Smooth muscle cell (in vitro differentiated cells): Measurements from ENCODE around the gene PAIP2. TPM values are rescaled to one million over a fixed set of nuclear protein-coding genes. Genes with fewer than 3 reads are reported as not detected.

ENCODE experiments used
- DNase-seq: peaks from one replicate; lab custom pipeline; 2025; ENCODE audit not compliant: unreplicated experiment; lab: John Stamatoyannopoulos, UW
- H2AFZ ChIP-seq: fragments of 200-600 bp; sonication (generic); 2 replicates; pipeline ENCODE4 v1.6.0; 2016; ENCODE audit warnings: antibody characterized with exemption, low read depth, mild to moderate bottlenecking
- H3F3A ChIP-seq: fragments of 200-600 bp; sonication (generic); 2 replicates; pipeline ENCODE4 v1.6.0; 2017; ENCODE audit warnings: antibody characterized with exemption, low read depth
- H3K27ac ChIP-seq: fragments of 200-600 bp; sonication (generic); 2 replicates; pipeline ENCODE4 v1.5.1; 2016; ENCODE audit warnings: low read depth, mild to moderate bottlenecking
- H3K27me3 ChIP-seq: fragments of 200-600 bp; sonication (generic); 2 replicates; pipeline ENCODE4 v1.6.1; 2016; ENCODE audit warnings: low read depth, mild to moderate bottlenecking
- H3K36me3 ChIP-seq: fragments of 200-600 bp; sonication (generic); 2 replicates; pipeline ENCODE4 v1.5.1; 2016; ENCODE audit warnings: low read depth
- H3K4me1 ChIP-seq: fragments of 200-600 bp; sonication (generic); 2 replicates; pipeline ENCODE4 v1.5.1; 2016; ENCODE audit warnings: low read depth
- H3K4me2 ChIP-seq: fragments of 200-600 bp; sonication (generic); 2 replicates; pipeline ENCODE4 v1.6.0; 2016; ENCODE audit warnings: mild to moderate bottlenecking
- H3K4me3 ChIP-seq: fragments of 200-600 bp; sonication (generic); 2 replicates; pipeline ENCODE4 v1.5.1; 2016; ENCODE audit warnings: mild to moderate bottlenecking
- H3K79me2 ChIP-seq: fragments of 200-600 bp; sonication (generic); 2 replicates; pipeline ENCODE4 v1.6.0; 2016; ENCODE audit warnings: low read depth, mild to moderate bottlenecking
- H3K9ac ChIP-seq: fragments of 200-600 bp; sonication (generic); 2 replicates; pipeline ENCODE4 v1.6.0; 2016; ENCODE audit warnings: low read depth
- H3K9me3 ChIP-seq: fragments of 200-600 bp; sonication (generic); replicated peaks from 2 replicates; pipeline ENCODE4 v1.5.1; 2016; ENCODE audit warnings: low read depth
- H4K20me1 ChIP-seq: fragments of 200-600 bp; sonication (generic); 2 replicates; pipeline ENCODE4 v1.6.0; 2016; ENCODE audit warnings: low read depth
- WGBS: methylation state at CpG from one replicate; pipeline ENCODE4 v1.1.7; 2016; ENCODE audit warnings: low lambda C conversion rate; 5-methylcytosine and 5-hydroxymethylcytosine counted together
- polyA plus RNA-seq: library from polyadenylated mRNA; unstranded; fragments of >200 nt; fragmentation: Nextera tagmentation; extraction: Ambion mirVana; gene quantifications from 2 replicates; pipeline ENCODE4 v1.2.1, GENCODE V29; 2016
- total RNA-seq: library from RNA; depleted of rRNA; stranded (reverse); fragments of >200 nt; gene quantifications from 2 replicates; pipeline ENCODE4 v1.2.3, GENCODE V29; 2014
- TF ChIP-seq, protein P1 (sequence below): fragments of 200-600 bp; sonication (generic); IDR thresholded peaks from 2 replicates; pipeline ENCODE4 v1.5.1; 2017; ENCODE audit warnings: borderline replicate concordance, mild to moderate bottlenecking, antibody characterized with exemption; ENCODE audit not compliant: insufficient read depth, poor library complexity, severe bottlenecking

The PAIP2 gene
- total and polyA plus RNA-seq, 2 experiments from 2014 or later, result 98.1 to 123 TPM

DNA sequence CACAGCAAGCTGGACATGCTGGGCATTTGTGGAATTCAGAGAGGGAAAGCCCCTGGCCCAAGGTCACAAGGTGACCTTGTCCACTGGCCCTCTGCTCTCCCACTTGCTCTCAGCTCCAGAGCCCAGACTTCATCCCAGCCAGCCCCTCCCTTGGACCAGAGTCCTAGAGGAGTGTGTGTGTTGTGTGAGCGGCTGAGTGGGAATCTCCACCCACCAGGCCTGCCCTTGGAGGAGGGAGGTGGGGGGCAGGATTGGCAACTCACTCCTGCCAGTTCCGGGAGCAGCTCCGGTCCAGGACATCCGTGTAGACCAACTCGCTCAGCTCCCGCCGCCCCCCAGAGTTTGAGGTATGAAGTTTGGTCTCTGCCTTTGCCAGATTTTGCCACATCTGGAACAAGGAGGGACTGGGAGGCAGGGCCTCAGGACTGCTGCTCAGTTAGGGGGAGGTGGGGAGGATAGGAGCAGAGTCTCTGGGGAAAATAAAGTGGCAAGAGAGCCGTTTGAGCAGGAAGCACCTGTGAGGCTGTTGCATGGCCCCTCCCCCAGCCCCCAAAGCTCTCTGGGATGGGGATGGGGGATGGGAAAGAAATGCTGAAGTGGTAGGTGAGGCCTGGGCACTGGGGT, 46.7 kb downstream of the PAIP2 start:
- TF ChIP-seq, protein P1, sequence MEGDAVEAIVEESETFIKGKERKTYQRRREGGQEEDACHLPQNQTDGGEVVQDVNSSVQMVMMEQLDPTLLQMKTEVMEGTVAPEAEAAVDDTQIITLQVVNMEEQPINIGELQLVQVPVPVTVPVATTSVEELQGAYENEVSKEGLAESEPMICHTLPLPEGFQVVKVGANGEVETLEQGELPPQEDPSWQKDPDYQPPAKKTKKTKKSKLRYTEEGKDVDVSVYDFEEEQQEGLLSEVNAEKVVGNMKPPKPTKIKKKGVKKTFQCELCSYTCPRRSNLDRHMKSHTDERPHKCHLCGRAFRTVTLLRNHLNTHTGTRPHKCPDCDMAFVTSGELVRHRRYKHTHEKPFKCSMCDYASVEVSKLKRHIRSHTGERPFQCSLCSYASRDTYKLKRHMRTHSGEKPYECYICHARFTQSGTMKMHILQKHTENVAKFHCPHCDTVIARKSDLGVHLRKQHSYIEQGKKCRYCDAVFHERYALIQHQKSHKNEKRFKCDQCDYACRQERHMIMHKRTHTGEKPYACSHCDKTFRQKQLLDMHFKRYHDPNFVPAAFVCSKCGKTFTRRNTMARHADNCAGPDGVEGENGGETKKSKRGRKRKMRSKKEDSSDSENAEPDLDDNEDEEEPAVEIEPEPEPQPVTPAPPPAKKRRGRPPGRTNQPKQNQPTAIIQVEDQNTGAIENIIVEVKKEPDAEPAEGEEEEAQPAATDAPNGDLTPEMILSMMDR, result no peak
- Histone ChIP-seq H3K36me3 (no peaks in the 10 kb centered on the region), H3K27ac (no peak overlapping the region), H4K20me1 (peaks cover 22% of the 10 kb centered on the region), H3K4me3 (no peak overlapping the region), H3K27me3 (no peaks in the 10 kb centered on the region), H3K9me3 (no peaks in the 10 kb centered on the region), H3F3A (no peaks in the 10 kb centered on the region), H3K4me1 (peaks cover 6% of the 10 kb centered on the region), H3K4me2 (no peak overlapping the region), H3K79me2 (no peaks in the 10 kb centered on the region), H3K9ac (no peak overlapping the region), H2AFZ (no peak overlapping the region)
- no peak for DNase-seq
- WGBS, result 57% methylated on average over 8 of the region's 8 CpGs

DNA sequence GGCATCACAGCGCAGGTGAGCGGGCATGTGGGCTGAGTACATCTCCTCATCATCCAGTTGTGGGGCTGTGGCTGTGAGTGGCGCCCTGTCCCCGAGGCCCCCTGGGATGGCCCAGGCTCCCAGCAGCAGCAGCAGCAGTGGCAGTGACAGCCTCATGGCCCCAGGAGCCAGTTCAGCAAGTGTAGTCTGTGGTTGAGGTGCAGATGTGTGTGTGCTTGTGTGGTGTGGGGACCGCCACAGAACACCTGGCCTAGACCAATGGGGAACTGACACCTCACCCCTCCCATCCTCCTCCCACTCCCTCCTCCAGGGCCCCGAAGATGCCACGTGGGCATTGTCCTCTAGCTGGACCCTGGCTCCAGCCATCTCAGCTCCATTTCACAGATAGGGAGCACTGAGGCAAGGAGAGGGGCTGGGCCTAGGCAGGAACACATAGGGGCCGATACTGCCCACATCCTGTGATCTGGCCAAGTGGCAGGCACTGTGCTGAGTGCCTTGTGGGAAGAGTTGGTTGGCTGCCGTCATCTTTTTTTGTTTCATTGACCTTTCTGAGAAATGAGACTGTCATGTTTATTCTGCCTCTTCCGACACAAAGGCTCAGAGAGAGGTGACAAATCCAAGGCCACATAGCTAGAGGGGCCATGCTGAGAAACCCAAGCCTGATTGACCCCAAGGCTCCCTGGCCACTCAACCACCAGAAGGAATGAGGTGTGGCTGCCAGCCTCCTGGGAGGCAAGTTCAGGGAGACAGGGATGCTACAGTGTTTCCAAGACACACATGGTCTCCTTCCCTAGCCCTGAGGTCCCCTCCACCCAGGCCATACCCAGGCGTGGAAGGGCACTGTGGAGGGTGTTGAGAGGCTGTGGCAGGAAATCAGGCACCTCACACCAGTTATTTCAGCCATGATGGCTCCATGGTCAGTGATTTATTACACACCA, 48.3 kb downstream of the PAIP2 start, which contains the start of gene MZB1:
TSS of gene MZB1 (minus strand) at position 213 of the 938 bp plus-strand sequence. CDS start at position 156, 57 bp downstream.
- H3K4me2 ChIP-seq, result no peak within 1 kb of the TSS
- H3K4me1 ChIP-seq, result peaks cover 6% of the 10 kb centered on the region
- no peak within 1 kb of the TSS for H3K27ac ChIP-seq
- no peaks in the 10 kb centered on the region for H3K9me3 ChIP-seq
- no peak within 1 kb of the TSS for H3K4me3 ChIP-seq
- no peaks in the 10 kb centered on the region for H3F3A ChIP-seq
- H3K79me2 ChIP-seq, result no peaks in the 10 kb centered on the region
- 87% methylated on average over 11 of the region's 11 CpGs for WGBS
- H3K27me3 ChIP-seq, result no peaks in the 10 kb centered on the region
- TF ChIP-seq, protein P1, result no peak
- no peak within 1 kb of the TSS for H2AFZ ChIP-seq
- no peaks in the 10 kb centered on the region for H3K36me3 ChIP-seq
- no peak for DNase-seq
- peaks cover 22% of the 10 kb centered on the region for H4K20me1 ChIP-seq
- no peak within 1 kb of the TSS for H3K9ac ChIP-seq

DNA sequence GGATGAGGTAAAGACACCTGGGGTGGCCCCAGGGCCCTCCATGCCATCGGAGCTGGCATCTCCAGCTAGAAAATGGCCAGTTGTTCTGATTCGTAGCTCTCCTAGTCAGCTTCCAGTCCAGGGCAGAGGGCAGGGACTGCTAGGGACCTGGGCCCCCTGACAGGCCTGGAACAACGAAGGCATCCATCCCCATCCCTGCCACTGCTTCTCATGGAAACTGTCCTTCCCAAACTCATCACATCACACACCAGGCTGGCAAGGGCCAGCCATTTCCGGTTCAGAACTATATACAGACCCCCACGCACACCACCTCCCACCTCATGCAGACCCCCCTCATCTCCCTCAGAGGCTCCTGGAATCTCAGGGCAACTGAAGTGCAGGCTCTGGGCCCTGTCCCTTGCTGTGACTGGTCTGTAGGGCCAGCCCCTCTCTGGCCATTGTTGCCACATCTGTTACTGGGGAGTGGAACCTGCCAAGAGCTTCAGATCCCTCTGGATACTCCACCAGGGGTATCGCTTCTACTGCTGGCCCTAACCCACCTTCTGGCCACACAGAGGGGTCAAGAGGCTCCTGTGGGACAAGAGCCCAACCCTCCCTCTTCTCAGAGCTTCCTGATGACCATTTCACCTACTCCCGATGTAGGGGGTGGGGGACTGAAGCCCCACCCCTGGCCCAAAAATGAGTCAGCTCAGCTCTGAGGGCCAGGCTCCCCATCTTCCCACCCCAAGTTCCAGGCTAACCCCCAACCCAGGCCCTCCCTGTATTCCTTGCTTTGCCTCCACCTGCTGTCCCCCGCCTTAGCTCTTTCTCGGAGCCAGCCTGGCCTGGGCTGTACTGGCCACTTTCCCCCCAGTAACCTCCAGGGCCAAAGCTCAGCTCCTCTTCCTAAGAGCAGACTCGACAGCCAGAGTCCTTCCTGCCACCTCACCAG, 49.2 kb downstream of the PAIP2 start:
- Histone ChIP-seq H3K79me2 (no peaks in the 10 kb centered on the region), H3K9ac (no peak overlapping the region), H2AFZ (no peak overlapping the region), H3K4me1 (peaks cover 6% of the 10 kb centered on the region), H3K4me3 (no peak overlapping the region), H3K4me2 (no peak overlapping the region), H3K27me3 (no peaks in the 10 kb centered on the region), H3K9me3 (no peaks in the 10 kb centered on the region), H3K36me3 (no peaks in the 10 kb centered on the region), H4K20me1 (peaks cover 22% of the 10 kb centered on the region), H3F3A (no peaks in the 10 kb centered on the region), H3K27ac (no peak overlapping the region)
- no peak for DNase-seq
- TF ChIP-seq, protein P1, result no peak
- WGBS, result 95% methylated on average over 10 of the region's 10 CpGs
